ENCODE results near the gene CBFA2T2.
"Not testable (repeated sequence)": the region's sequence is repeated elsewhere in the genome, so short reads cannot be mapped to it uniquely, and the experiment has no call there.

Gene CBFA2T2

DNA sequence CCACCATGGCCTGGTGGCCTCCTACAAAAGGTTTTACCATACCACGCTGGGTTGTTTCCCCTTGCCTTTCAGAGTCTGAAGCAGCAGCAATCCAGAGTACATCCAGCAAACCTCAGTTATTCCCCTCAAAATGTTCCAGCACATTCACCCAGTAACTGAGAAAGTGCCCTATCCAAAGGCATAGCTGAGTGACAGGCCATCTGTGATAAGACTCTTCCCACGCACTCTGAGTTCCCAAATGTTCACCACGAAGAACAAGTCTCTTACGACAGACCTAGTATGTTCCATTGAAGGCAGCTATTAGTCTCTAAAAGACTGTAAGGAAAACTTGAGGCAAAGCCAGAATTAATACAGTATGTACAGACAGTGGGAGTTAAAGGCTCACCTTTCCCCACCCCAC lies 140.6 kb downstream of the CBFA2T2 start:
- no peak for DNase-seq

DNA sequence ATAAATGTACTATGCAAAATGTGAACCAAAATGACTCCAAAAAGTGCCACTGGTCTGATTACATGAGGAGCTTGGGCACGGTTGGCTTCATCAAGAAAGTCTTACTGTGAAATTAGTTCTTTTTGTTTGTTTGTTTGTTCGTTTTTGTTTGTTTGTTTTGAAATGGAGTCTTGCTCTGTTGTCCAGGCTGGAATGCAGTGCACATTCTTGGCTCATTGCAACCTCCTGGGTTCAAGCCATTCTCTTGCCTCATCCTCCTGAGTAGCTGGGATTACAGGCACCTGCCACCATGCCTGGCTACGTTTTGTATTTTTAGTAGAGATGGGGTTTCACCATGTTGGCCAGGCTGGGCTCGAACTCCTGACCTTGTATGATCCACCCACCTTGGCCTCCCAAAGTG lies 142.0 kb downstream of the CBFA2T2 start:
- not testable (repeated sequence) for DNase-seq

DNA sequence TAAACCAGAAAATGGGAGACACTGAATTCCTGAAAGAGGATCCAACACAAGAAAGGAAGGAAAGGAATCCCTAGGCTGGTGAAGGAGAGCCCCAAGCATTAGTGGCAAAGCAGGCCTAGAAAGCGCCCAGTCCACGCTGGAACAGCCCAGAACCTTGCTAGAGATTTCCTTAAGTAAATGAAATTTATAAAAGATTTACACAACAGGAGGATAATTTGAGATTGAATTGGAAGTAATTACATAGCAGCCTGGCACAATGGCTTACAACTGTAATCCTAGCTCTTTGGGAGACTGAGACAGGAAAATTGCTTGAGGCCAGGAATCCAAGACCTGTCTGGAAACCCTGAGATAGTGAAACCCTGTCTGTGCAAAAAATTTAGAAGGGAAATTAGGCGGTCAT lies 145.4 kb downstream of the CBFA2T2 start:
- DNase-seq: no peak

DNA sequence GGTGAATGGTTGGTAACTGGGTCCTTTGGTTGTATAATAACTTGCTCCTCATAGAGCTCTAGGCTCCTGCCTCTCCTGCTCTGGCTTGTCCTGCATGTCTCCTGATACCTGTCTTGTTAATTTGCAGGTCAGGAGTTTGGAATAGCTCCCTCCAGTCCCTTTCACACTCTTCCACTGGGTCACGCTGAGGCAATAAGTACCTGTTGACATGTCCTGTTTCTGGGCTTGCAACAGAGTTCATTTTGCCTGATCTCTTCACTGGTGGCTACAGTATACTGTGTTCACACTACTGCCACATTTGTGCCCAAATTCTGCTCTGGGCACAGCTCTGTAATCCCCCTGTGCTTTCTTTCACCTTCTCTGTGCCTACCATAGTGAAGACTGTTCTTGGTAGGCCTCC lies 146.9 kb downstream of the CBFA2T2 start:
- no peak for DNase-seq

DNA sequence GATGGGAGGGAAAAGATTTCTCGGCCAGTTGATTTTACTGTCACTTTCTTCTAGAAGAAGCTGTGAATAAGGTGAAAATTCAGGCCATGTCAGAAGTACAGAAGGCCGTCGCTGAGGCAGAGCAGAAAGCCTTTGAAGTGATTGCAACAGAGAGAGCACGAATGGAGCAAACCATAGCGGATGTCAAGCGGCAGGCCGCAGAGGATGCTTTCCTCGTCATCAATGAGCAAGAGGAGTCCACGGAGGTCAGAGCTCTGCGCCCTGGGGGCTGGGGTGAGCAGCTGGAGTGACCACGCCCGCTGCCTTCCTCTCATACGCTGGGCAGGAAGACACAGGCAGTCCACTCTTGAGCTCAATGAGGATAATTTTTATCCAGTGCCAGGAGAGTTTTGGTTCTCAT lies 150.4 kb downstream of the CBFA2T2 start:
- no peak for DNase-seq

DNA sequence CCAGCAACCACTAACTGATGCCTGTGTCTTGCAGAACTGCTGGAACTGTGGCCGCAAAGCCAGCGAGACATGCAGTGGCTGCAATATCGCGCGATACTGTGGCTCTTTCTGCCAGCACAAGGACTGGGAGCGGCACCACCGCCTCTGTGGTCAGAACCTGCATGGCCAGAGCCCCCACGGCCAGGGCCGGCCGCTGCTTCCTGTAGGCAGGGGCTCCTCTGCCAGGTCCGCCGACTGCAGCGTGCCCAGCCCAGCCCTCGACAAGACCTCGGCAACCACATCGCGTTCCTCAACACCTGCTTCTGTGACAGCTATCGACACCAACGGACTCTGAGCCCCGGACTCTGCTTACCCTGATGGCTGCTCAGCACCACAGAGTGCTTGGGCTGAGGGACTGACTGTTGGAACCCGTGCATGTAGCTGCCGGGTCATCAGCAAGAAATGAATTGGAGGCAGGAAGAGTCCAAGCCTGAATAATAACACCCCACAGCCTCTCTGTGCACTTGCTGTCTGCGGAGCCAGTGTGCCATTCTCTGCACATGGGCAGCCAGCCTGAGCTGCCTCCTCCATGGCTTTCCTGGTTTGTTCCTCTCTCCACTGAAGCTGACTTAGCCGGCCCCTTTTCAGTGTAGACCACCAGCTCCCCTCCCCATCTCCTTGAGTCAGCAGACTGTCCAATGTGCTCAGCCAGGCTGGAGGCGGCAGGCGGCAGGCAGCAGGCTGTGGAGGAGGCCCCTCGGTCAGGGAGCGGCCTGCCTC lies 154.6 kb downstream of the CBFA2T2 start:
- no peak for DNase-seq

DNA sequence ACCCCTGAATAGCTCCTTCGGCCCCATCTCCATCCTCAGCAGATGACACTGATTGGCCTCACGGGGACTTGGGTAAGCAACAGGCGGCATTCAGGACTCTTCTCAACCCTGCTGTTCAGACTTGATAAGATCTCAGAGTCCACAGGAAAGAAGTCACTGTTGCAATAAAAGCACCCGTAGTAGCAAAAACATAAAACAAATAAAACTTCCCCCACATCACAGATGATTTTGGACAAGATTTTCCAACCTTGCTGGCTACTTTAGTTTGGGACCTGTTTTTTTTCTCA lies 155.1 kb downstream of the CBFA2T2 start:
- no peak for DNase-seq

DNA sequence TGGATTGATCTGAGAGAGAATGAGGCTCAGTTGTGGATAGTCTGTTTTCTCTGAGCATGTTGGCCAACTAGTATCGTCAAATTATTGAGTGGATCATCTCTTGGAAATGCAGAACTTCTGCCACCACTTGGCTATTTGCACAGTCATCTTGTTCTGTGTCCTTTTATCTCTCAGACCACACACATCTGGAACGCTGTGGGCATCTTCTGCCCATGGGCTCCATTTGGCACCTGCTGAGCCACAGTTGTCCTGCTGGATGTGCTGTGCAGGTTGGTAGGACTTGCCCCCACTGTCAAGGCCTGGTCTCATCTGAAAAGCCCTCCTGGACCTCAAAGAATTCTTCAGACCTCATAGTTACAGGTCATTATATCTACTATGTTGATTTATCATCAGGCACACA lies 155.5 kb downstream of the CBFA2T2 start:
- no peak for DNase-seq

DNA sequence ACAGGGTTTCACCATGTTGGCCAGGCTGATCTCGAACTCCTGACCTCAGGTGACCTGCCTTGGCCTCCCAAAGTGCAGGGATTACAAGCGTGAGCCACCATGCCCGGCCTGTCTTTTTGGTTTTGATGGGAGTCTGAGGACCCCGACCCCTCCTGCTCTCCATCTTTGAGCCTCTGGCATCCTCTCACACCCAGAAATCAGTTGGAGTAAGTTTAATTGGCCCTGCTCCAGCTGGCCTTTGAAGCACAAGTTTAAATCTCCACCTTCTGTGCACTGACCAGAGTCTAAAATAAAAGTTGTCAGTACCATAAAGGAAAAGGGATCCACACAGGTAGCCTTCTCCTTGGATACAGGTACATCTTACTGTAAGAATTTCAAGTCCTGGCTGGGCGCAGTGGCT lies 156.3 kb downstream of the CBFA2T2 start:
- DNase-seq: no peak

DNA sequence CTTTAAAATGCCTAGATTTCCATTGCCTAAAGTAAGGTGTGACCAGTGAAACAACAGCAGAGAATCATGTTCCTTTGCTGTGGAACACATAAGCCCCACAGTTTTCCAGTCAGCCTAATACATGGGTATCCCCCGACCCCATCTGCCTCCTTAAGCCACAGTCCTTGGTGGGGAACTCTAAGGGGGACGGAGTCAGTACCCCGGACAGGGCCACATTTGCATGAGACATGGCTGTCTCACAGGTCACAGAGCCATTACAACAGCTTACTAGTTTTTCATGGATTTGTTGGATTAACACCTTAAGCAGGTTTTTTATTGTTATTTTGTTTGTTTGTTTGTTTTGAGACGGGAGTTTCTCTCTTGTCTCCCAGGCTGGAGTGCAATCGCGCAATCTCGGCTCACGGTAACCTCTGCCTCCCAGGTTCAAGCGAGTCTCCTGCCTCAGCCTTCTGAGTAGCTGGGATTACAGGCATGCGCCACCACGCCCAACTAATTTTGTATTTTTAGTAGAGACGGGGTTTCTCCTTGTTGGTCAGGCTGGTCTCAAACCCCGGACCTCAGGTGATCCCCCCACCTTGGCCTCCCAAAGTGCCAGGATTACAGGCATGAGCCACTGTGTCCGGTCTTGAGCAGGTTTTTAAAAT lies 157.2 kb downstream of the CBFA2T2 start:
- DNase-seq: not testable (repeated sequence)

DNA sequence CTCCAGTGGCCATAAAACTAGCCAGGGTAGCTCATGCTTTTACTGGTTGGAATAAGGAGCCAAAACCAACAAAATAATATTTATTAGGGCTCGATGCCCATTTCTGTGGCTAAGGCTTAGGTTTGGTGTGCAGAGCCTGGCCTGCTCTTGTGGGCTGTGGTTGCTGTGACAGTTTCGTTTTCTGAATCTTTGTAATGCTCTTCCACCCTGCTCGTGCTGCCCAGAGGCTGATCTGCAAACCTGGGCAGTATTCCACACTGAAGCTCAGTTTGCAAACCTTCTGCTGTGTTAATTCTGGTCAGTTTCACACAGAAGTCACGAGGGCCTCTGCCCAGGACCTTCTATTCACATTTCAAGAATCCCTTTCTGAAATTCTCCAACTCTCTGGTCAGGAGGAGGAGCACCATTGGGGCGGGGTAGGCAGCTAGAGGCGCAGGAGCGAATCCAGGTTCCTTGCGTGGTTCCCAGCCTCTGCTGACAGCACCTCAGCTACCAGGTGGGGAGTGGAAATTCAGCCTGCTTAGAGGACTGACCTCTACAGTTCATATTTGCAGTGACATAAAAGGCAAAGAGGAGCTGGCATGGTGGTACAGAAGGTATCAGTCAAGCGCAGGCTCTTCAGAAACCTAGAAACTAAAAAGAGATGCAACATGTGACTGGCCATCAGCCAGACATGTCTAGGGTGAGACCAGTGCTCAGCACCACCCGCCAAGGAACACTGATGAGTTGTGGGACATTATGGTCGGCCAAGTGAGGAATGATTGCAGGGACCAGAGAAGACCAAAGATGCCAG lies 157.9 kb downstream of the CBFA2T2 start:
- DNase-seq: no peak

DNA sequence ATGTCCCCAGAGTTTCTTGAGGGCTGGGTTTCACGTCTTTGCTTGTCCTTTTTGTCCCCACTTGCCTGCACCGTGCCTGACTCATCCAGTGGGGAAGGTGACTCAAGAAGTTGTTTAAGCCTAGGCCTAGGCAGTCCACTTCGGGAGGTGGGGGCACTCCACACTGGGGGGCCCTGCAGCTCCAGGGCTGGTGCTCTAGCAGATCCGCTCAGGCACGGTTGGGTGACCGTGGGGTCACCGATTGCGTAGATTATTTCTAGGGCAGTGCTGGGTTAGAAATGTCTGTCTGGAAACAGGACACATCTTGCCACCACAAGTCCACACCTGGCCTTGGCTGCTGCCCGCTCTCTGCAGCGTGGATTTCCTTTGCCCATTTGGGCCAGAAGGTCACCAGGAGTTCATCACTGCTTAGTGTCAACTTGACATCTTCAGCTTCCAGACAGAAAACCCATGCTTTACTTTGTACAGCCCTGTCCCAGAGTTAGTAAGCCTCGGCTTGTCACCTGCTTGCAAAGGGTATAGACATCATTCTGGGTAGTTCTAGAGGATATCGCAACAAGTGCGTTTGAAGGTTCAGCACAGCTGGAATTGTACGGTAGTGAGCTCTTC lies 158.6 kb downstream of the CBFA2T2 start:
- DNase-seq: no peak

DNA sequence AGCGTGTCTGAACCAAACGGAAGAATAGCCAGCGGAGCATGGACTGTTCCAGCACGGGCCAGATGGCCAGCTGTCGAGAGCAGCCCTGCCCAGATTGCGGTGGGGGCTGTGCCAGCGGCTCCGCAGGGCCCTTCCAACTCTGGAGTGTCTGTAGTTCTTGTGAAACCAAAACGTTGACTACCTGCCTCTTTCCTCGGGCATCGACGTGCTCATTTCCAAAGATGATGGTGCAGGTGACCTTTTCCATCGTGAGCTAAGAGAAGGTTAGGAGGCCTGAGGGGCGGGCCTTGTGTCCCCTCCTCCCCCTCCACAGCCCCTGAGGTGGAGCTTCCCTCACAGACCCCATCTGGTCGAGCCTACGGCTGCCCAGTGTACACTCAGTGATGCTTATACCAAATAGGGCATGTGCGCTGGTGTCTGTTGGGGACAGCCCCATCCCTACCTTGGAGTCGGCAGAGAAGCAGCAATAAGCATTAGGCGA lies 159.3 kb downstream of the CBFA2T2 start:
- DNase-seq: peak; percentile 76

DNA sequence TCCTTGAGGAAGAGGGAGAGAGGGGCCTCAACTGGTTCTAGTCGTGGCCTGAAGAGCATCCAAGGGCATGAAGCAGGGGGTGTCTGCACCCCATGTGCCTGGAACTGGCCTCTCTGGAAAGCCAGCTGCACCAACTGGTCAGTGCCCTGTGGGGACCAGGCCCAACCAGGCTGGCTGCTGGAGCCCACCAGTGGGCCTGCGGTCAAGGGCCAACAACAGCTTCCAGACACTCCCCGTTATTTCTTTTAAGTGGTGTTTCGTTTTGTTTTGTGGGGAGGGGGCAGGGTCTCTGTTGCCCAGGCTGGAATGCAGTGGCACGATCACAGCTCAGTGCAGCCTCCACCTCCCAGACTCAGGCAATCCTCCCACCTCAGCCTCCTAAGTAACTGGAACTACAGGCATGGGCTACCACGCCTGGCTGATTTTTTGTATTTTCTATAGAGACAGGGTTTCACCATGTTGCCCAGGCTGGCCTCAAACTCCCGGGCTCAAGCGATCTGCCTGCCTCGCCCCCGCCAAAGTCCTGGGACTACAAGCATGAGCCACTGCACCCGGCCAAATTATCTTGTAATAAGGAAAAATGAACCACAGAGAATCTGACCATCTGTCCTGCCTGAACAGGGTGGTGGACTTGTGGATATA lies 160.3 kb downstream of the CBFA2T2 start:
- peak; percentile 42 for DNase-seq

DNA sequence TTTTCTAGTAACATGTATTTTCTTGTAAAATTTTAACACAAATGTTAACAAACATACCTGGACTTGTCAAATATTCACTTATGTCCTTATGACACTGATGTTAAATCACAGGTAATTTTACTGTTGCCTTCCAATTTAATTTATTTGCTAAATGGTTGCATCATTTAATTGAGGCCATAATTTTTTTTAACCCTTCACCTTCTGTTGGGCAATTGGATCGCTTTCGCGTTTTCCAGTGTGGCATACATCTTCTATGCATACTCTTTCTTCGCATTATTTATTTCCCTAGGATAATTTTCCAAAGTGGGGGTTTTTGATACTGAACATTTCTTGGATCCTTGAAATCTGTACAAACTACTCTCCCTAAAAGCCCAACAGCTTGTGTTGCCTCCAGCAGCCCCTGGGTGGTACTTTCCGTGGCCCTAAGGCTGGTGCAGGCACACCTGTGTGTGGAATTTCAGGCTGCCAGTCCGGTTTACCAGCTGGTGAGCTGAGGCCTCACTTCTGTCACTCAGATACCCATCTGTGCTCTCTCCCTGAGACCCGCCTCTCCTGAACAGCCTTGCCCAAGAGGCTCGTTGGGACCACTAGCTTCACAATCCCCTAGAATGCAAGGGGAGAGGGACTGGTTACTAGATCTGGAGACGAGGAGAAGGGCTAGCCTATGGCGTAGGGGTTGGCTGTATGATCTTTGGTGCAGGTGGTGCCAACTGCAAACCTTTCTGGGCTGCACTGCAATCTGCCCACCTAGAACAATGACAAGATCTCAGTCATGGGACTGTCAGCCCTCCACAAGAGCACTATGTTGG lies 161.1 kb downstream of the CBFA2T2 start:
- peak; percentile 67 for DNase-seq

DNA sequence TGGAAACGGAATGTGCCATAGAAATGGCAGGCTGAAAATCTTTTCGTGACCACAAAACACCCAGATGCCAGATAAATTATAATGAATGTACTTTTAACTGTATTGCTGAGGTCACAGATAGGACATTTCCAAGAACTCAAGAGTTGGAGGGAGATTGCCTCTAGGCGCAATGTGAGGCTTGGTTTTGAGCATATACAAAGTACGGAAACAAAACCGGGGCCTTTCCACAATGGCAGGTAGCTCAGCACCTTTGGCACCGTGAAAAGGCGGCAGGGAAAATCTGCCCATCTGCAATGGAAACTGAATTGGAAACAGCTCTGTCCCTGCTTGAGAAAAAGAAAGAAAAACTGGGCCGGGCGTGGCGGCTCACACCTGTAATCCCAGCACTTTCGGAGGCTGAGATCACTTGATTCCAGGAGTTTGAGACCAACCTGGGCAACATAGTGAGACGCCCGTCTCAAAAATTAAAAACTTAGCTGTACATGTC lies 161.7 kb downstream of the CBFA2T2 start:
- no peak for DNase-seq

DNA sequence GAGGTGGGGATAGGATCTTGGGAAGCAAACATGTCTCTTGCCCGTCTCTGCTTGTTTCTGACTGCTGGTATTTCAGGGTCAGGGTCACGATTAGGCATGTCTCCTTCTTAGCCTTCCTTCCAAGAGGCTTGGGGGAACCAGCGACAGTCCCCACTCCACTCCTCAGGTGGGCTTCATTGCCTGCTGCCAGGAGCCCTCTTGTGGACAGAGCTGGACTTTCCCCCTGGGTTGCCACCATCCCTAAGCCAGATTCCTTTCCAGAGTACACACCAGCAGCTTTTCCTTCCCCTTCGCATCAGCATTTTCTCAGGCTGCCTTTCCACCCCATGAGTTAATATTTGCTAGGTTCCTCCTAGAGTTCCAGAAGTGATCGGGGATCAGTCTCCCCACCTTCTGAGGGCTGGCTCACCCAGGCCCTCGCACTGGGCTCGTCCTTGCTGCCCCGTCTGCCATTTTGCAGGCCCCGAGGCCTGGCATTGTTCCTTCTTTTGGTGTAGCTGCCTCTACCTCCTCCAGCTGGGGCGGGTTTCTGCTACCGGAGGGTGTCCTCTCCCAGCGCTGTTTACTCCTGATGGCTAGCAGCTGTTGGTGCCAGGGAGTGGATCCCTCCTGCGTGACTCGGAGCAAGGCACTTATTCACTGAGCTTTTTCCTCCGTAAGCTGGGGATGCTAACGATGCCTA lies 163.5 kb downstream of the CBFA2T2 start:
- peak; percentile 63 for DNase-seq

DNA sequence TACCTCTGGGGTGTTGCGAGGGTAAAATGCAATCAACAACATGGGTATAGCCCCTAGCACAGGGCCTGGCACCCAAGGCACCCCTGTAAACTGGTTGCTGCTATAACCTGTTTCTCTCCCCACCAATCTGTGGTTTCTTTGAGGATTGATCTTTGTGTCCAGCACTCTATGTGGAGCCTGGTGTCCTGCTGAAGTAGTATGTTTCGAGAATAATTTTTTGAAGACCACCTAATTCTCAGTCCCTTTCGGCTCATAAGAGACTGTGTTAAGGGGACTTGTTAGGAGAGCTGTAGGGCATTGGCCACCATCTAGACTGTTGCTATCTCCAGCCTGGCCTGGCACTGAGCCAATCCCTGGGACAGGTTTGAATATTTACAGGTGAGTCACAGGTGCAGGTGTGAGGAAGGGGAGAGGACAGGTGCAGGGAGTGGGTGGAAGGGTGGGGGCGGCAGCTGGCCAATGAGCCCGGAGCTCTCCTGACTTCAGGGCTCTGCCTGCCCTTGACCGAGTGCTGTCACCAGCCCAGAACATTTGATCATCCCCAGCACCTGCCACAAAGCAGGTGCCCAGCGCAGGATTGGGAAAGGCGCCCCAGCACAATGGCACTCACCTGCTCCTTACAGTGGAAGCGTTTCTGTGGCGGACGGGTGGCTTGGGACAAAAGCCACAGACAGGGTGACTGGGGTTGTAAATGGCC lies 164.2 kb downstream of the CBFA2T2 start:
- no peak for DNase-seq

DNA sequence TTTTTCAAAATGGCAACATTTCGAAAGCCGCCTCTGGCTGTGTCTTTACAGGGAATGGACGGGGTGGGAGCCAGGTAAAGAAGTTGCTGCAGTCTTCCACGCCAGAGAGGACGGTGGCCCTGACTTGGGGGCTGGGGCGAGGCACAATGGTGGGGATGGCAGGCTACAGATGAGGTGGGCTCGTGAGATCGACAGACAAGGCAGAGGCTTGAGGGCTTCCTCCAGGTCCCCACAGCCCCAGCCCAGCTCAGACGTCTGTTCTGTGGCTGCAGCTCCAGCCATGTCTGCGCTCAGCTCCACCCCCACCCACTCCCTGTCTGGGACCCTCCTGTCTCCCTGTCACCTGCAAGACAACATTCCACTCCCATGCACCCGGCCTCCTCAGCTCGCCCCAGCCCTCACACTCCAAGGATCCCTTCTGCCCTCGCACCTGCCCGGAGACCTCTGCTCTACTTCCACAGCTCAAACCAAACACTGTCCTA lies 164.8 kb downstream of the CBFA2T2 start:
- DNase-seq: no peak

DNA sequence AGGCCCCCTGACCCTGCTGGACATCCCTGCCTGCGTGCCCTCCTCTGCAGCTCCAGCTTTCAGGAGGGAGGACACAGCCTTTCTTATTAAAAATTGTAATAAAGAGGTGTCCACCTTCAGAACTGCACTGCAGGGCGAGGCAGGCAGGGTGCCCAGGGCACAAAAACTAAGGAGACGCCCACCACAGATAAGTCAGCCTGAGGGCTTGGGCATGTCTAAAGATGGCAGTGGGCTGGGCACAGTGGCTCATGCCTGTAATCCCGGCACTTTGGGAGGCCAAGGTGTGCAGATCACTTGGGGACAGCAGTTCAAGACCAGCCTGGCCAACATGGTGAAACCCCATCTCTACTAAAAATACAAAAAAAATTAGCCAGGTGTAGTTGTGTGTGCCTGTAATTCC lies 165.3 kb downstream of the CBFA2T2 start:
- no peak for DNase-seq

All from DMS 273 treated with DMSO at 0.1 percent for 48 hours (cell line).